SK-N-SH treated with all-trans-retinoic acid at 6 μM for 48 hours (cell line): ENCODE results near the gene ALDH18A1.

ENCODE experiments used
- ARNTL ChIP-seq: fragments of 450-650 bp; formaldehyde crosslinking; IDR thresholded peaks from 2 replicates; pipeline ENCODE4 v1.5.0; 2020; ENCODE audit warnings: low read depth, mild to moderate bottlenecking, moderate library complexity, borderline replicate concordance
- BACH2 ChIP-seq: fragments of 250-450 bp; sonication (Bioruptor Pico); IDR thresholded peaks from 2 replicates; pipeline ENCODE4 v1.9.0; 2021; ENCODE audit warnings: mild to moderate bottlenecking, borderline replicate concordance
- ESRRG ChIP-seq: fragments of 250-450 bp; sonication (Bioruptor Pico); IDR thresholded peaks from 2 replicates; pipeline ENCODE4 v1.6.1; 2021; ENCODE audit warnings: mild to moderate bottlenecking
- OSR1 ChIP-seq: fragments of 250-450 bp; sonication (Bioruptor Pico); IDR thresholded peaks from 2 replicates; pipeline ENCODE4 v1.8.0; 2022; ENCODE audit warnings: moderate library complexity, mild to moderate bottlenecking, inconsistent platforms
- PATZ1 ChIP-seq: fragments of 250-450 bp; sonication (Bioruptor Pico); IDR thresholded peaks from 2 replicates; pipeline ENCODE4 v1.8.0; 2020; ENCODE audit warnings: mild to moderate bottlenecking, moderate library complexity, borderline replicate concordance
- PPARA ChIP-seq: fragments of 250-450 bp; sonication (Bioruptor Pico); IDR thresholded peaks from 2 replicates; pipeline ENCODE4 v1.5.0; 2020; ENCODE audit warnings: mild to moderate bottlenecking, borderline replicate concordance
- ZFP3 ChIP-seq: fragments of 250-450 bp; sonication (Bioruptor Pico); IDR thresholded peaks from 2 replicates; pipeline ENCODE4 v1.5.0; 2020; ENCODE audit warnings: mild to moderate bottlenecking, moderate library complexity
- ZFP30 ChIP-seq: fragments of 450-650 bp; formaldehyde crosslinking; IDR thresholded peaks from 2 replicates; pipeline ENCODE4 v1.5.0; 2022; ENCODE audit warnings: mild to moderate bottlenecking, moderate library complexity
- ZNF70 ChIP-seq: fragments of 450-650 bp; formaldehyde crosslinking; IDR thresholded peaks from 2 replicates; pipeline ENCODE4 v1.5.0; 2020; ENCODE audit warnings: mild to moderate bottlenecking, moderate library complexity
- TF ChIP-seq, protein P1 (sequence below): fragments of 250-450 bp; sonication (Bioruptor Pico); IDR thresholded peaks from 2 replicates; pipeline ENCODE4 v1.5.1; 2021; ENCODE audit warnings: mild to moderate bottlenecking, moderate library complexity

DNA sequence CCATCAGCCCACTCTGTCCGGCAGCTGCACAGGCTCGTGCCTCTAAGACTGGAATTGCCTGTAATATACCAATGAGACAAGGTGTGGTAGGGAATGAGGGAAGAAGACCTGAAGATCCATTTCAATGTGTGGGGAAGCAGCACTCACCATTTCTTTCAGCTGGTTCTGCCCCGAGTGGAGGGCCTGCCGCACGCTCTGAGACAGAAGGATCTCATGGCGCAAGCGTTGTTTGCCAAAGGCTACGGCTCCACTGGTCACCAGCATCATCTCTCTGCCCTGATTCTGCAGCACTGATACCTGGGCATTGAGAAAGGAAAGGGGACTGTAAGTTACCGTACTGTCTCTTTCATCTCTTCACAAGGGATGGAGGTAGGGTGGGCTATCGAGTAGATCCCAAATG lies 19.4 kb downstream of the ALDH18A1 start:
- TF ChIP-seq OSR1 (CRISPR knock-in tag) (no peak), BACH2 (no peak), PATZ1 (CRISPR knock-in tag) (no peak), ESRRG (CRISPR knock-in tag) (no peak), ZFP3 (CRISPR knock-in tag) (no peak), PPARA (CRISPR knock-in tag) (no peak), ARNTL (no peak), ZFP30 (no peak), ZNF70 (CRISPR knock-in tag) (no peak)
- TF ChIP-seq, protein P1, sequence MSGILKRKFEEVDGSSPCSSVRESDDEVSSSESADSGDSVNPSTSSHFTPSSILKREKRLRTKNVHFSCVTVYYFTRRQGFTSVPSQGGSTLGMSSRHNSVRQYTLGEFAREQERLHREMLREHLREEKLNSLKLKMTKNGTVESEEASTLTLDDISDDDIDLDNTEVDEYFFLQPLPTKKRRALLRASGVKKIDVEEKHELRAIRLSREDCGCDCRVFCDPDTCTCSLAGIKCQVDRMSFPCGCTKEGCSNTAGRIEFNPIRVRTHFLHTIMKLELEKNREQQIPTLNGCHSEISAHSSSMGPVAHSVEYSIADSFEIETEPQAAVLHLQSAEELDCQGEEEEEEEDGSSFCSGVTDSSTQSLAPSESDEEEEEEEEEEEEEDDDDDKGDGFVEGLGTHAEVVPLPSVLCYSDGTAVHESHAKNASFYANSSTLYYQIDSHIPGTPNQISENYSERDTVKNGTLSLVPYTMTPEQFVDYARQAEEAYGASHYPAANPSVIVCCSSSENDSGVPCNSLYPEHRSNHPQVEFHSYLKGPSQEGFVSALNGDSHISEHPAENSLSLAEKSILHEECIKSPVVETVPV (CRISPR knock-in tag), result no peak
